NCI-H2081 (cell line): ENCODE results near the gene ZNF101.

Experiments used
- DNase-seq, 2 experiments: peaks; one replicate each; lab custom pipeline; 2025; lab: John Stamatoyannopoulos, UW

Gene ZNF101

GRCh38 chr19:19711934-19712828 lies 43.5 kb downstream of the ZNF101 start:
- no peak for DNase-seq

GRCh38 chr19:19719798-19720197 lies 51.2 kb downstream of the ZNF101 start:
- no peak for DNase-seq

- no peak for DNase-seq
Observed at GRCh38 chr19:19721896-19722295, 53.3 kb downstream of the ZNF101 start.

- peak; percentile 93 to 96 for DNase-seq
Observed at GRCh38 chr19:19732579-19733501, 64.2 kb downstream of the ZNF101 start, which contains the start of gene ZNF14. Gene ZNF14, minus strand, starts transcription at chr19:19733112. Its CDS starts 154 bp downstream, at chr19:19732958.
